ENCODE measurements around the gene SCTR.

DNA sequence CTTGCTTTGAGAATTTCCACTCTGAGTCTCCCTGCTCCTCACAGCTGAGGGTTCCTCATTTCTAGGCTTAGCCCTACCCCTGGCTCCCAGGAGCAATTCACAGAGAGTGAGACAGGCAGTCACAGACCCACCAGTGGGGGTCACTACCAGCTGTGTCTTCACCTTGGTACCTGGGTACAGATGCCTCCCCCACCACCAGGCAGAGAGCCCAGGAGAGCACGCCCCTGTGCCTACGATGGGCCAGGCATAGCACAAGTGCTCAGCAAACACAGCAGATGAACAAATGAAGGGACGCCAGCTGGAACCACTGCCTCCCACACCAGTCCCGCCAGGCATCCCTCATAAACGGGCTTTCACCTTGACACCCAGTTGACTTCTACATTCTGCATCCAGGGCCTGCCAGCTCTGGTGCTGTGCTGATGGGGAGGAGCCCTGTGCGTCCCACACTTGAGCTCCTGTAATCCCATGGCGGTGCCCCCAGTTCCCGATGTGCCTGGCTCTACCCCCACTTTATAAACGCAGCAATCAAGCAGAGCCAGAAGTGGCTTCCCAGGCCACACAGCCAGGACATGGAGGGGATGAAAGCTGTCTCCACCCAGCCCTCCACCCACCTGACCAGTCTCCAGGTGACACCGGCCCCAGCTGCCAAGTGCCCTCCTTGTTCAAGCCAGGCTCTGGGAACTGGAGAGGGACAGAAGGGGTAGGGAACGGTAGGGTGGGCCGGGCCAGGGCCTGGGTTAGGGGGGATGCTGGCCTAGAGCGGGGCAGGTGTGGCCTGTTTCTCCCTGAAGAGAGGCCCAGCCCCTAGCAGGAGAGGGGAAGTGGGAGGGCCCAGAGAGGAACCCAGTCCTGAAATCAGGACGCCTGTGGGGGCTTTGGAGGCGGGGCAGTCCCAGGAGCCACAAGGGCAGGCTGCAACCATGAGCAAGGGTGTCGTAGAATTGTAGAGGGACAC, 42.5 kb downstream of the SCTR start:
- TF ChIP-seq POLR2A (IDR thresholded peaks at IDR 0.05; ENCODE audit: low read depth, low read length) (no peak), POLR2AphosphoS5 (IDR thresholded peaks at IDR 0.05; ENCODE audit: low read depth, low read length) (no peak), TAF1 (IDR thresholded peaks at IDR 0.05; ENCODE audit: low read depth, low read length) (no peak), SPI1 (IDR thresholded peaks at IDR 0.05; ENCODE audit: low read depth, low read length) (no peak)
